Caco-2 (cell line): Measurements from ENCODE around the gene HOXC13. TPM values are rescaled to one million over a fixed set of nuclear protein-coding genes. Genes with fewer than 3 reads are reported as not detected.

Experiments used
- BruUV-seq: library from RNA; stranded (reverse); fragments of 400-500 nt; replicated peaks from 2 replicates; lab custom pipeline; 2021; lab: Mats Ljungman, UMichigan
- CTCF ChIA-PET: fragments of 300-600 bp; sonication (Branson Sonifier 250); formaldehyde crosslinking; loops from one replicate; lab custom pipeline; 2022; ENCODE audit warnings: antibody characterized with exemption; lab: Charles Lee
- POLR2A ChIA-PET: fragments of 300-600 bp; sonication (Branson Sonifier 250); formaldehyde crosslinking; loops from one replicate; lab custom pipeline; 2022; ENCODE audit warnings: antibody characterized with exemption; lab: Charles Lee
- DNase-seq, 2 experiments: peaks; one replicate each; pipeline versions ENCODE4 v3.0.0 to v3.0.0-alpha.2; 2020 to 2022
- H3K27me3 ChIP-seq: replicated peaks from 2 replicates; pipeline ENCODE4 v1.6.0; 2011; ENCODE audit warnings: low read length; ENCODE audit not compliant: control insufficient read depth, insufficient read depth
- H3K36me3 ChIP-seq: 2 replicates; pipeline ENCODE4 v1.5.1; 2011; ENCODE audit warnings: low read length; ENCODE audit not compliant: control insufficient read depth, insufficient read depth
- H3K4me1 ChIP-seq: fragments of 250-450 bp; sonication (Bioruptor Pico); 2 replicates; pipeline ENCODE4 v1.5.1; 2020; ENCODE audit warnings: mild to moderate bottlenecking
- H3K4me3 ChIP-seq: 2 replicates; pipeline ENCODE4 v1.5.1; 2011; ENCODE audit warnings: low read depth, mild to moderate bottlenecking, control low read depth, low read length
- H3K9me3 ChIP-seq: fragments of 250-450 bp; sonication (Bioruptor Pico); 2 replicates; pipeline ENCODE4 v1.5.1; 2020; ENCODE audit warnings: mild to moderate bottlenecking, moderate library complexity
- H3K27ac Mint-ChIP-seq: one replicate; pipeline ENCODE4 v1.8.0; 2022; ENCODE audit warnings: mixed read lengths; ENCODE audit not compliant: unreplicated experiment
- H3K27me3 Mint-ChIP-seq: one replicate; pipeline ENCODE4 v1.8.0; 2022; ENCODE audit warnings: mixed read lengths; ENCODE audit not compliant: insufficient read depth, unreplicated experiment
- H3K36me3 Mint-ChIP-seq: one replicate; pipeline ENCODE4 v1.8.0; 2022; ENCODE audit warnings: mild to moderate bottlenecking, mixed read lengths; ENCODE audit not compliant: insufficient read depth, unreplicated experiment
- H3K4me1 Mint-ChIP-seq: one replicate; pipeline ENCODE4 v1.8.0; 2022; ENCODE audit warnings: low read depth, mixed read lengths; ENCODE audit not compliant: unreplicated experiment
- H3K4me3 Mint-ChIP-seq: one replicate; pipeline ENCODE4 v1.8.0; 2022; ENCODE audit warnings: mild to moderate bottlenecking, moderate library complexity, mixed read lengths; ENCODE audit not compliant: unreplicated experiment
- H3K9me3 Mint-ChIP-seq: one replicate; pipeline ENCODE4 v1.8.0; 2022; ENCODE audit warnings: mixed read lengths; ENCODE audit not compliant: unreplicated experiment
- CTCF ChIP-seq, 2 experiments: fragments of 200-600 bp in 1 of 2; IDR thresholded peaks; 1 replicate in 1 of 2; 2 replicates in 1 of 2; pipeline versions ENCODE4 v1.5.1 to v1.8.0; 2011 to 2022; ENCODE audit warnings: antibody characterized with exemption in 1 of 2, control low read depth in 1 of 2, inconsistent platforms in 1 of 2, low read depth in 1 of 2, low read length in 1 of 2, mild to moderate bottlenecking in 1 of 2, moderate library complexity in 1 of 2; ENCODE audit not compliant: insufficient read depth in 1 of 2, severe bottlenecking in 1 of 2, unreplicated experiment in 1 of 2
- intact Hi-C: fragments of 100-400 bp; cut with micrococcal nuclease; formaldehyde crosslinking; loops from one replicate; pipeline ENCODE4 v1.10.0; 2022; ENCODE audit not compliant: unreplicated experiment
- total RNA-seq: library from RNA; stranded (reverse); gene quantifications from 2 replicates; pipeline ENCODE4 v1.2.3, GENCODE V29; 2022

HOXC13 gene
- total RNA-seq, 1 experiment from 2014 or later: 6.4 TPM

- H3K9me3 Mint-ChIP-seq: no peaks in the 10 kb centered on the region
- H3K4me3 Mint-ChIP-seq: no peak overlapping the region
- no peaks in the 10 kb centered on the region for H3K27me3 ChIP-seq
- H3K4me1 Mint-ChIP-seq: peaks cover 11% of the 10 kb centered on the region
- H3K36me3 Mint-ChIP-seq: no peaks in the 10 kb centered on the region
- H3K9me3 ChIP-seq: no peaks in the 10 kb centered on the region
- no peaks in the 10 kb centered on the region for H3K36me3 ChIP-seq
- H3K4me3 ChIP-seq: no peak overlapping the region
- no peaks in the 10 kb centered on the region for H3K27me3 Mint-ChIP-seq
- POLR2A ChIA-PET: no interaction called here
- TF ChIP-seq CTCF (IDR thresholded peaks at IDR 0.05; ENCODE audit: insufficient read depth in 1 of 2, low read depth in 1 of 2, low read length in 1 of 2, severe bottlenecking in 1 of 2, unreplicated experiment in 1 of 2): no peak
- peaks cover 10% of the 10 kb centered on the region; the same call in 1 of the 2 replicates for H3K4me1 ChIP-seq
- DNase-seq: no peak
- CTCF ChIA-PET: no interaction called here
- intact Hi-C loops: no loop called here
- no TSS peak for BruUV-seq
- no peak overlapping the region for H3K27ac Mint-ChIP-seq
These were observed 21.8 kb downstream of the HOXC13 start for GRCh38 chr12:53960187-53961024.

- CTCF ChIA-PET: no interaction called here
- Mint-ChIP-seq H3K4me1 (peaks cover 15% of the 10 kb centered on the region), H3K27me3 (no peaks in the 10 kb centered on the region), H3K36me3 (no peaks in the 10 kb centered on the region), H3K9me3 (no peaks in the 10 kb centered on the region), H3K4me3 (no peak overlapping the region), H3K27ac (no peak overlapping the region)
- Histone ChIP-seq H3K27me3 (no peaks in the 10 kb centered on the region), H3K36me3 (no peaks in the 10 kb centered on the region), H3K9me3 (no peaks in the 10 kb centered on the region), H3K4me1 (0 out of 2 replicates have a peak, but pooled peaks cover 5% of the 10 kb centered on the region), H3K4me3 (no peak overlapping the region)
- no peak for TF ChIP-seq CTCF (IDR thresholded peaks at IDR 0.05; ENCODE audit: insufficient read depth in 1 of 2, low read depth in 1 of 2, low read length in 1 of 2, severe bottlenecking in 1 of 2, unreplicated experiment in 1 of 2)
- POLR2A ChIA-PET: no interaction called here
- intact Hi-C loops: no loop called here
- BruUV-seq: no TSS peak
- DNase-seq: no peak
These were observed 22.6 kb downstream of the HOXC13 start for GRCh38 chr12:53961025-53961761.

DNA sequence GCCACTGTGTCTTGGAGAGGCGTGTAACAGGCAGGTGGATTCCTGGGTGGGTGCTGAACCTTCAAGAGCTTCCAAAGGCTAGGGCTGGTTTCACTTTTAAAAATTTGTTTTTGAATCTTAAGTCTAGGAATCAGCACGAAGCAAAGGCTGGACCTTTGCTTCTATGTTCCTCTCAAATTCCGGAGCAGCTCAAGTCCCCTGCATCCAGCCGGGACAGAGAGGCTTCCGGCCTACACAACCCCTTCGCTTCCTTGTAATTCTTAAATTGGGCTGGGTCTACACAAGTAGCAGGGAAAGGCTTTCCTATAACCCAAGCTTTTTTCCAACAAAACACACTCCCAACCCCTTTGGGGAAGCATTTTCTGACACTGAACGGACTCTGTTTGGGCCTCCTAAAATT lies 24.4 kb downstream of the HOXC13 start:
- Mint-ChIP-seq H3K36me3 (no peaks in the 10 kb centered on the region), H3K27me3 (no peaks in the 10 kb centered on the region), H3K27ac (no peak overlapping the region), H3K9me3 (no peaks in the 10 kb centered on the region), H3K4me1 (peaks cover 19% of the 10 kb centered on the region), H3K4me3 (no peak overlapping the region)
- no peak for TF ChIP-seq CTCF (IDR thresholded peaks at IDR 0.05; ENCODE audit: insufficient read depth in 1 of 2, low read depth in 1 of 2, low read length in 1 of 2, severe bottlenecking in 1 of 2, unreplicated experiment in 1 of 2)
- no peak for DNase-seq
- POLR2A ChIA-PET: no interaction called here
- H3K4me3 ChIP-seq: no peak overlapping the region
- H3K27me3 ChIP-seq: no peaks in the 10 kb centered on the region
- H3K9me3 ChIP-seq: no peaks in the 10 kb centered on the region
- H3K4me1 ChIP-seq: 0 out of 2 replicates have a peak, but pooled peaks cover 5% of the 10 kb centered on the region
- no peaks in the 10 kb centered on the region for H3K36me3 ChIP-seq
- intact Hi-C loops: no loop called here
- CTCF ChIA-PET: no interaction called here
- no TSS peak for BruUV-seq
